Activated CD4-positive, alpha-beta T cell treated with anti-CD3 and anti-CD28 coated beads, Interleukin-2, amount 50 U/mL, for 16 hours (primary cell): ENCODE results near the gene PIGW.
A peak's percentile ranks its signal among the peaks of the same experiment; 100 is the strongest.

Experiments
- DNase-seq: peaks from one replicate; pipeline ENCODE4 v3.0.0-alpha.2; 2020

PIGW gene

GRCh38 chr17:36546418-36547093 is 11.8 kb downstream of the PIGW start:
- DNase-seq: peak; percentile 36

GRCh38 chr17:36547776-36548175 is 13.0 kb downstream of the PIGW start:
- DNase-seq: no peak

- DNase-seq: peak; percentile 58
Measured at GRCh38 chr17:36550491-36551417, 16.0 kb downstream of the PIGW start.

GRCh38 chr17:36553459-36553858 is 18.7 kb downstream of the PIGW start:
- no peak for DNase-seq

- DNase-seq: no peak
Measured at GRCh38 chr17:36566081-36566480, 31.3 kb downstream of the PIGW start.

GRCh38 chr17:36575028-36575427 is 40.2 kb downstream of the PIGW start:
- no peak for DNase-seq

GRCh38 chr17:36576793-36577192 is 42.0 kb downstream of the PIGW start:
- no peak for DNase-seq

GRCh38 chr17:36578671-36579070 is 43.9 kb downstream of the PIGW start:
- no peak for DNase-seq

GRCh38 chr17:36583787-36584186 is 49.0 kb downstream of the PIGW start:
- DNase-seq: no peak

- no peak for DNase-seq
Measured at GRCh38 chr17:36586138-36586537, 51.4 kb downstream of the PIGW start.
